Measurements from ENCODE around the gene DIAPH1.
A peak's percentile ranks its signal among the peaks of the same experiment; 100 is the strongest.

DIAPH1 gene

GRCh38 chr5:141567513-141568117 lies 51.2 kb downstream of the DIAPH1 start:
- H3K9ac ChIP-seq (ENCODE audit: low read length): no peak overlapping the region
- H3K9me2 ChIP-seq (replicated peaks; ENCODE audit: insufficient read depth, low read length): no peaks in the 10 kb centered on the region
- no peaks in the 10 kb centered on the region for H3K9me3 ChIP-seq (replicated peaks; ENCODE audit: insufficient read depth, low read length)
- H3F3A ChIP-seq (ENCODE audit: insufficient read depth, low read length): peaks cover 8% of the 10 kb centered on the region; the same call in 1 of the 2 replicates
- no peak overlapping the region for H2AFZ ChIP-seq (ENCODE audit: low read length)
- peak; percentile 21 for DNase-seq
- TF ChIP-seq EZH2phosphoT487 (IDR thresholded peaks at IDR 0.05; ENCODE audit: low read length) (no peak), EZH2 (optimal IDR thresholded peaks at IDR 0.05; ENCODE audit: low read depth, low read length) (no peak)
- TF ChIP-seq, protein P1, sequence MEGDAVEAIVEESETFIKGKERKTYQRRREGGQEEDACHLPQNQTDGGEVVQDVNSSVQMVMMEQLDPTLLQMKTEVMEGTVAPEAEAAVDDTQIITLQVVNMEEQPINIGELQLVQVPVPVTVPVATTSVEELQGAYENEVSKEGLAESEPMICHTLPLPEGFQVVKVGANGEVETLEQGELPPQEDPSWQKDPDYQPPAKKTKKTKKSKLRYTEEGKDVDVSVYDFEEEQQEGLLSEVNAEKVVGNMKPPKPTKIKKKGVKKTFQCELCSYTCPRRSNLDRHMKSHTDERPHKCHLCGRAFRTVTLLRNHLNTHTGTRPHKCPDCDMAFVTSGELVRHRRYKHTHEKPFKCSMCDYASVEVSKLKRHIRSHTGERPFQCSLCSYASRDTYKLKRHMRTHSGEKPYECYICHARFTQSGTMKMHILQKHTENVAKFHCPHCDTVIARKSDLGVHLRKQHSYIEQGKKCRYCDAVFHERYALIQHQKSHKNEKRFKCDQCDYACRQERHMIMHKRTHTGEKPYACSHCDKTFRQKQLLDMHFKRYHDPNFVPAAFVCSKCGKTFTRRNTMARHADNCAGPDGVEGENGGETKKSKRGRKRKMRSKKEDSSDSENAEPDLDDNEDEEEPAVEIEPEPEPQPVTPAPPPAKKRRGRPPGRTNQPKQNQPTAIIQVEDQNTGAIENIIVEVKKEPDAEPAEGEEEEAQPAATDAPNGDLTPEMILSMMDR (IDR thresholded peaks at IDR 0.05; ENCODE audit: low read length): peak; percentile 87
- H3K27me3 ChIP-seq (replicated peaks; ENCODE audit: insufficient read depth, low read length): no peaks in the 10 kb centered on the region
- H3K79me2 ChIP-seq (ENCODE audit: low read length): peaks cover 17% of the 10 kb centered on the region
- no peaks in the 10 kb centered on the region; the same call in 1 of the 2 replicates for H3K4me1 ChIP-seq (ENCODE audit: low read length)
- no peak overlapping the region for H3K27ac ChIP-seq (ENCODE audit: low read length)
- no peak overlapping the region for H3K4me3 ChIP-seq (ENCODE audit: low read length)
- no peak overlapping the region for H3K4me2 ChIP-seq (ENCODE audit: low read depth, low read length)
- H3K36me3 ChIP-seq (replicated peaks; ENCODE audit: insufficient read depth, low read length): no peaks in the 10 kb centered on the region
- no peaks in the 10 kb centered on the region for H4K20me1 ChIP-seq (ENCODE audit: insufficient read depth, low read length)

GRCh38 chr5:141565826-141566570 lies 52.8 kb downstream of the DIAPH1 start:
- Histone ChIP-seq H3K36me3 (replicated peaks; ENCODE audit: insufficient read depth, low read length) (no peaks in the 10 kb centered on the region), H3K27ac (ENCODE audit: low read length) (no peak overlapping the region)

GRCh38 chr5:141564216-141564692 lies 54.5 kb downstream of the DIAPH1 start:
- peak overlapping the region; percentile 58; the same call in 1 of the 2 replicates for H2AFZ ChIP-seq (ENCODE audit: low read length)
- no peaks in the 10 kb centered on the region for H3K9me2 ChIP-seq (replicated peaks; ENCODE audit: insufficient read depth, low read length)
- DNase-seq: peak; percentile 97
- TF ChIP-seq, protein P1 (IDR thresholded peaks at IDR 0.05; ENCODE audit: low read length): peak; percentile 99
- TF ChIP-seq EZH2phosphoT487 (IDR thresholded peaks at IDR 0.05; ENCODE audit: low read length): no peak
- H3K4me2 ChIP-seq (ENCODE audit: low read depth, low read length): peak overlapping the region; percentile 57
- peak overlapping the region; percentile 59 for H3K9ac ChIP-seq (ENCODE audit: low read length)
- H3K27ac ChIP-seq (ENCODE audit: low read length): peak overlapping the region; percentile 77
- peaks cover 17% of the 10 kb centered on the region for H3K79me2 ChIP-seq (ENCODE audit: low read length)
- H3K27me3 ChIP-seq (replicated peaks; ENCODE audit: insufficient read depth, low read length): no peaks in the 10 kb centered on the region
- H3K36me3 ChIP-seq (replicated peaks; ENCODE audit: insufficient read depth, low read length): no peaks in the 10 kb centered on the region
- H3K9me3 ChIP-seq (replicated peaks; ENCODE audit: insufficient read depth, low read length): no peaks in the 10 kb centered on the region
- H3K4me3 ChIP-seq (ENCODE audit: low read length): peak overlapping the region; percentile 42
- H3F3A ChIP-seq (ENCODE audit: insufficient read depth, low read length): peaks cover 8% of the 10 kb centered on the region; the same call in 1 of the 2 replicates
- H4K20me1 ChIP-seq (ENCODE audit: insufficient read depth, low read length): no peaks in the 10 kb centered on the region
- no peaks in the 10 kb centered on the region; the same call in 1 of the 2 replicates for H3K4me1 ChIP-seq (ENCODE audit: low read length)

More at GRCh38 chr5:141565826-141566570, 52.8 kb downstream of the DIAPH1 start:
- no peak overlapping the region for H3K4me3 ChIP-seq (ENCODE audit: low read length)
- no peaks in the 10 kb centered on the region for H3K9me2 ChIP-seq (replicated peaks; ENCODE audit: insufficient read depth, low read length)
- no peaks in the 10 kb centered on the region for H3K27me3 ChIP-seq (replicated peaks; ENCODE audit: insufficient read depth, low read length)
- no peak for DNase-seq
- no peaks in the 10 kb centered on the region; the same call in 1 of the 2 replicates for H3K4me1 ChIP-seq (ENCODE audit: low read length)
- TF ChIP-seq EZH2phosphoT487 (IDR thresholded peaks at IDR 0.05; ENCODE audit: low read length) (no peak), EZH2 (optimal IDR thresholded peaks at IDR 0.05; ENCODE audit: low read depth, low read length) (no peak)
- TF ChIP-seq, protein P1 (IDR thresholded peaks at IDR 0.05; ENCODE audit: low read length): no peak
- H3K9ac ChIP-seq (ENCODE audit: low read length): no peak overlapping the region
- H4K20me1 ChIP-seq (ENCODE audit: insufficient read depth, low read length): no peaks in the 10 kb centered on the region
- H3K79me2 ChIP-seq (ENCODE audit: low read length): peaks cover 17% of the 10 kb centered on the region
- H3F3A ChIP-seq (ENCODE audit: insufficient read depth, low read length): peaks cover 8% of the 10 kb centered on the region; the same call in 1 of the 2 replicates
- H2AFZ ChIP-seq (ENCODE audit: low read length): no peak overlapping the region
- no peak overlapping the region for H3K4me2 ChIP-seq (ENCODE audit: low read depth, low read length)
- H3K9me3 ChIP-seq (replicated peaks; ENCODE audit: insufficient read depth, low read length): no peaks in the 10 kb centered on the region
